HL-60 (cell line): ENCODE measurements around the gene ZBTB7B.
"Not testable (repeated sequence)": the region's sequence is repeated elsewhere in the genome, so short reads cannot be mapped to it uniquely, and the experiment has no call there.

Experiments
- DNase-seq, 2 experiments: peaks; one replicate each; pipeline ENCODE4 v3.0.0-alpha.2; 2010 to 2020; ENCODE audit warnings: low read depth in 1 of 2, low spot score in 1 of 2
- H3K27ac ChIP-seq: fragments of 250-450 bp; sonication (Bioruptor Pico); replicated peaks from 2 replicates; pipeline ENCODE4 v1.5.1; 2020; ENCODE audit warnings: mild to moderate bottlenecking, moderate library complexity
- H3K27me3 ChIP-seq: fragments of 250-450 bp; sonication (Bioruptor Pico); 2 replicates; pipeline ENCODE4 v1.5.1; 2021; ENCODE audit warnings: mild to moderate bottlenecking, moderate library complexity; ENCODE audit not compliant: insufficient read depth, poor library complexity, severe bottlenecking
- H3K4me3 ChIP-seq: replicated peaks from 2 replicates; pipeline ENCODE4 v1.5.1; 2011; ENCODE audit warnings: mild to moderate bottlenecking, control low read depth, low read length; ENCODE audit not compliant: insufficient read depth
- CTCF ChIP-seq: IDR thresholded peaks from one replicate; pipeline ENCODE4 v1.5.1; 2011; ENCODE audit warnings: low read length, control low read depth, inconsistent platforms; ENCODE audit not compliant: insufficient read depth
- GABPA ChIP-seq: IDR thresholded peaks from 2 replicates; pipeline ENCODE4 v1.6.1; 2012; ENCODE audit warnings: low read depth
- POLR2AphosphoS5 ChIP-seq: IDR thresholded peaks from 2 replicates; pipeline ENCODE4 v1.6.1; 2012; ENCODE audit warnings: low read depth
- REST ChIP-seq: IDR thresholded peaks from 2 replicates; pipeline ENCODE4 v1.6.1; 2012; ENCODE audit warnings: low read depth; ENCODE audit not compliant: insufficient replicate concordance
- SPI1 ChIP-seq: IDR thresholded peaks from 2 replicates; pipeline ENCODE4 v1.6.1; 2012; ENCODE audit warnings: low read depth, mild to moderate bottlenecking, borderline replicate concordance

ZBTB7B gene

GRCh38 chr1:154983776-154984466 is 18.7 kb upstream of the ZBTB7B start:
- DNase-seq = no peak
- Histone ChIP-seq H3K27me3 (no peaks in the 10 kb centered on the region), H3K4me3 (peak overlapping the region; percentile 83), H3K27ac (peak overlapping the region; percentile 66)
- no peak for TF ChIP-seq CTCF
- TF ChIP-seq POLR2AphosphoS5 = no peak
- no peak for TF ChIP-seq SPI1
- no peak for TF ChIP-seq GABPA
- TF ChIP-seq REST = no peak

GRCh38 chr1:154986736-154987135 is 15.9 kb upstream of the ZBTB7B start:
- H3K27me3 ChIP-seq, DNase-seq, H3K27ac ChIP-seq, H3K4me3 ChIP-seq: not testable (repeated sequence)

- TF ChIP-seq CTCF (no peak), REST (no peak), POLR2AphosphoS5 (0 out of 2 replicates have a peak, but pooled peaks have one; percentile 23), GABPA (no peak), SPI1 (no peak)
- H3K27ac ChIP-seq = no peak overlapping the region
- H3K4me3 ChIP-seq = no peak overlapping the region
- DNase-seq = peak in 1 of 2 experiments; percentile 41
- H3K27me3 ChIP-seq = no peaks in the 10 kb centered on the region
Observed at GRCh38 chr1:154987326-154987725, 15.3 kb upstream of the ZBTB7B start.

- Histone ChIP-seq H3K27ac (no peak overlapping the region), H3K27me3 (no peaks in the 10 kb centered on the region), H3K4me3 (no peak overlapping the region)
- no peak for DNase-seq
- TF ChIP-seq REST (no peak), POLR2AphosphoS5 (no peak), GABPA (no peak), SPI1 (no peak), CTCF (no peak)
Observed at GRCh38 chr1:154988058-154988954, 14.3 kb upstream of the ZBTB7B start.
